K562 (cell line): ENCODE measurements around the gene PDCD1LG2. TPM values are rescaled to one million over a fixed set of nuclear protein-coding genes. Genes with fewer than 3 reads are reported as not detected.

Experiments used
- BCL6 ChIP-seq: fragments of 250-450 bp; sonication (Bioruptor Pico); IDR thresholded peaks from 2 replicates; pipeline ENCODE4 v1.4.0; 2020
- CCAR2 ChIP-seq: fragments of 200-400 bp; formaldehyde crosslinking; IDR thresholded peaks from 2 replicates; pipeline ENCODE4 v1.6.1; 2017; ENCODE audit warnings: mild to moderate bottlenecking, low read depth, low read length
- CHD2 ChIP-seq: IDR thresholded peaks from 2 replicates; pipeline ENCODE4 v1.6.1; 2011; ENCODE audit warnings: low read depth, low read length
- DPF2 ChIP-seq: fragments of 450-650 bp; IDR thresholded peaks from 2 replicates; pipeline ENCODE4 v1.6.1; 2016
- HDAC2 ChIP-seq: fragments of 450-650 bp; IDR thresholded peaks from 2 replicates; pipeline ENCODE4 v1.6.1; 2016; ENCODE audit warnings: mild to moderate bottlenecking
- JUNB ChIP-seq: fragments of 450-650 bp; formaldehyde crosslinking; conservative IDR thresholded peaks from 2 replicates; pipeline ENCODE4 v1.4.0; 2020; ENCODE audit warnings: mild to moderate bottlenecking
- NFE2 ChIP-seq: IDR thresholded peaks from 2 replicates; pipeline ENCODE4 v1.6.1; 2014; ENCODE audit warnings: antibody characterized with exemption, low read depth
- NR4A1 ChIP-seq, 2 experiments: fragments of 250-450 bp in 1 of 2; fragments of 450-650 bp in 1 of 2; sonication (Bioruptor Pico) in 1 of 2; IDR thresholded peaks; 2 replicates each; pipeline versions ENCODE4 v1.4.0 to v1.6.1; 2016 to 2020; ENCODE audit warnings: mild to moderate bottlenecking in 2 of 2, missing compliant biosample characterization in 1 of 2, missing genetic modification characterization in 1 of 2, moderate library complexity in 1 of 2
- POLR3G ChIP-seq: IDR thresholded peaks from 2 replicates; pipeline ENCODE4 v1.6.1; 2011; ENCODE audit not compliant: insufficient read length, insufficient replicate concordance; ENCODE audit errors: extremely low read depth
- SMAD4 ChIP-seq: fragments of 250-450 bp; sonication (Bioruptor Pico); conservative IDR thresholded peaks from 2 replicates; pipeline ENCODE4 v1.8.0; 2021; ENCODE audit warnings: inconsistent platforms, mild to moderate bottlenecking, moderate library complexity
- ZKSCAN8 ChIP-seq: fragments of 200-800 bp; sonication (Bioruptor generic); IDR thresholded peaks from 2 replicates; pipeline ENCODE4 v1.6.1; 2016; ENCODE audit warnings: missing genetic modification characterization, missing compliant biosample characterization
- ZNF165 ChIP-seq: fragments of 250-450 bp; sonication (Bioruptor Pico); IDR thresholded peaks from 2 replicates; pipeline ENCODE4 v1.4.0; 2020; ENCODE audit warnings: borderline replicate concordance
- ZNF41 ChIP-seq: fragments of 250-450 bp; sonication (Bioruptor Pico); conservative IDR thresholded peaks from 2 replicates; pipeline ENCODE4 v1.4.0; 2020; ENCODE audit warnings: mild to moderate bottlenecking
- ZNF766 ChIP-seq: fragments of 200-800 bp; sonication (Bioruptor generic); conservative IDR thresholded peaks from 2 replicates; pipeline ENCODE4 v1.6.1; 2016; ENCODE audit warnings: missing genetic modification characterization, missing compliant biosample characterization
- polyA plus RNA-seq, 8 experiments: library from polyadenylated mRNA; depleted of rRNA in 4 of 8; stranded (reverse) in 5 of 8; unstranded in 3 of 8; fragments of >200 nt; fragmentation: Nextera tagmentation in 2 of 8; fragmentation: Illumina TruSeq in 1 of 8; extraction: Ambion mirVana in 2 of 8; extraction: Trizol in 1 of 8; gene quantifications; 2 replicates each; pipeline versions ENCODE4 v1.2.1 to v1.2.3, GENCODE V29; 2011 to 2014; ENCODE audit warnings: inconsistent platforms in 1 of 8, missing spikeins in 1 of 8
- total RNA-seq, 7 experiments: library from RNA; depleted of rRNA in 6 of 7; stranded (reverse); fragments of >200 nt in 6 of 7; fragmentation: Illumina TruSeq in 2 of 7; extraction: Trizol in 2 of 7; gene quantifications; 2 replicates each; pipeline versions ENCODE4 v1.2.1 to v1.2.3, GENCODE V29; 2011 to 2021; ENCODE audit warnings: low replicate concordance in 1 of 7
- TF ChIP-seq, protein P1 (sequence below), 3 experiments: fragments of 200-800 bp in 1 of 3; fragments of 250-450 bp in 1 of 3; fragments of 450-650 bp in 1 of 3; sonication (Bioruptor Pico) in 1 of 3; sonication (Bioruptor generic) in 1 of 3; formaldehyde crosslinking in 1 of 3; IDR thresholded peaks; 2 replicates each; pipeline versions ENCODE4 v1.6.1 to v1.8.0; 2016 to 2022; ENCODE audit warnings: mild to moderate bottlenecking in 2 of 3, missing genetic modification characterization in 2 of 3, missing compliant biosample characterization in 1 of 3, moderate library complexity in 1 of 3
- TF ChIP-seq, protein P2 (sequence below): fragments of 450-650 bp; formaldehyde crosslinking; IDR thresholded peaks from 2 replicates; pipeline ENCODE4 v1.4.0; 2020; ENCODE audit warnings: mild to moderate bottlenecking, moderate library complexity
- TF ChIP-seq, protein P3 (sequence below): fragments of 250-450 bp; sonication (Bioruptor Pico); IDR thresholded peaks from 2 replicates; pipeline ENCODE4 v1.8.0; 2021; ENCODE audit warnings: borderline replicate concordance, mild to moderate bottlenecking, moderate library complexity; ENCODE audit not compliant: poor library complexity, severe bottlenecking
- TF ChIP-seq, protein P4 (sequence below): fragments of 450-650 bp; IDR thresholded peaks from 2 replicates; pipeline ENCODE4 v1.6.1; 2016; ENCODE audit warnings: missing biosample characterization, missing genetic modification characterization
- TF ChIP-seq, protein P5 (sequence below): fragments of 250-450 bp; sonication (Bioruptor Pico); IDR thresholded peaks from 2 replicates; pipeline ENCODE4 v1.5.0; 2021

The PDCD1LG2 gene
- total and polyA plus RNA-seq, 9 of the 15 experiments (the other 6 are each of a cell fraction or from before 2014, with no cell fraction given) = not detected

DNA sequence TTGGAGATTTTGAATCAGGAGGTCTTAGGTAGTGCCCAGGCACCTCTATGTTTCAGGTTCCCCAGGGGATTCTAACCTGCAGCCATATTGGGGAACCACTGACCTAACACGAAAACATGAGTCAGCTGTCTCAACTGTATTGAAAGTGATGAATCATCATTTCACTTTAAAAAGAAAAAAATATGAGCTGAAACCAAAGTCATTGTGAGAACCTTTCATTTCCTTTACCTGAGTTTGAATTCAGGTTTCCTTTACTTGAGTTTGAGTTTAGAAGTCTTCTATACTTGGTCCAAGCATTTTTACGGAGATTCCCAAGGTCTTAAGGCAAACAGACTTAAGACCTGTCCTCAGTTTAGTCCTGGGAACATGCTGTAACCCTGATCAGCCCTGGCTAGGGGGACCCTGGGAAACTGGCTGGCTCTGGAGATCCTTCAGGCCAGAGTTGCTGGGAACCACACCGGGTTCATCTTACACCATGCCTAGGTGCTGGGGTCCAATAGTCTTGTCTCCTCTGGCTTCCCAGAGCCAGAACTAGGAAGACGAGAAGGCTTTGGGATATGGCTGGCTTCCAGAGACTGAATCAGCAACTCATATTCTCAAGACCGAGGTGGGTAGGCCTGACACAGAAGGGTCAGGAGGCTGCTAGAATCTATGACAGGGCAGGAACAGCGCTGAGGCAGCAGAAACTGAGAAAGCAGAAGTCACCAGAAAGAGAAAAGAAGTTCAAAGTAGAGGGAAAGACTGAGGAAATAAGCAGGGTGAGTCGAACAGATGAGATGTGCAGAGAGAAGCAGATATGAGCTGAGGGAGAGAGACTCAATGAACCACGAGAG is 16.4 kb upstream of the PDCD1LG2 start (continued):
- TF ChIP-seq ZNF165 (0 out of 2 replicates have a peak, but pooled peaks have one; percentile 12), ZNF766 (CRISPR knock-in tag) (0 out of 2 replicates have a peak, but pooled peaks have one; percentile 60), SMAD4 (0 out of 2 replicates have a peak, but pooled peaks have one; percentile 55), ZNF41 (CRISPR knock-in tag) (peak; percentile 73), NR4A1 (CRISPR knock-in tag; IDR thresholded peaks at IDR 0.05) (no peak), NR4A1 (tag; IDR thresholded peaks at IDR 0.05) (peak; percentile 93), CHD2 (no peak), BCL6 (CRISPR knock-in tag) (0 out of 2 replicates have a peak, but pooled peaks have one; percentile 11), POLR3G (no peak), ZKSCAN8 (CRISPR knock-in tag) (peak; percentile 87; the same call in 1 of the 2 replicates), DPF2 (peak; percentile 26; the same call in 1 of the 2 replicates), JUNB (CRISPR knock-in tag) (peak; percentile 70), HDAC2 (0 out of 2 replicates have a peak, but pooled peaks have one; percentile 31), CCAR2 (no peak), NFE2 (peak; percentile 67)
- TF ChIP-seq, protein P1, sequence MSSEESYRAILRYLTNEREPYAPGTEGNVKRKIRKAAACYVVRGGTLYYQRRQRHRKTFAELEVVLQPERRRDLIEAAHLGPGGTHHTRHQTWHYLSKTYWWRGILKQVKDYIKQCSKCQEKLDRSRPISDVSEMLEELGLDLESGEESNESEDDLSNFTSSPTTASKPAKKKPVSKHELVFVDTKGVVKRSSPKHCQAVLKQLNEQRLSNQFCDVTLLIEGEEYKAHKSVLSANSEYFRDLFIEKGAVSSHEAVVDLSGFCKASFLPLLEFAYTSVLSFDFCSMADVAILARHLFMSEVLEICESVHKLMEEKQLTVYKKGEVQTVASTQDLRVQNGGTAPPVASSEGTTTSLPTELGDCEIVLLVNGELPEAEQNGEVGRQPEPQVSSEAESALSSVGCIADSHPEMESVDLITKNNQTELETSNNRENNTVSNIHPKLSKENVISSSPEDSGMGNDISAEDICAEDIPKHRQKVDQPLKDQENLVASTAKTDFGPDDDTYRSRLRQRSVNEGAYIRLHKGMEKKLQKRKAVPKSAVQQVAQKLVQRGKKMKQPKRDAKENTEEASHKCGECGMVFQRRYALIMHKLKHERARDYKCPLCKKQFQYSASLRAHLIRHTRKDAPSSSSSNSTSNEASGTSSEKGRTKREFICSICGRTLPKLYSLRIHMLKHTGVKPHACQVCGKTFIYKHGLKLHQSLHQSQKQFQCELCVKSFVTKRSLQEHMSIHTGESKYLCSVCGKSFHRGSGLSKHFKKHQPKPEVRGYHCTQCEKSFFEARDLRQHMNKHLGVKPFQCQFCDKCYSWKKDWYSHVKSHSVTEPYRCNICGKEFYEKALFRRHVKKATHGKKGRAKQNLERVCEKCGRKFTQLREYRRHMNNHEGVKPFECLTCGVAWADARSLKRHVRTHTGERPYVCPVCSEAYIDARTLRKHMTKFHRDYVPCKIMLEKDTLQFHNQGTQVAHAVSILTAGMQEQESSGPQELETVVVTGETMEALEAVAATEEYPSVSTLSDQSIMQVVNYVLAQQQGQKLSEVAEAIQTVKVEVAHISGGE (CRISPR knock-in tag; IDR thresholded peaks at IDR 0.05) = peak in 1 of 3 experiments; percentile 73; a peak in 2 of 6 replicates
- TF ChIP-seq, protein P2, sequence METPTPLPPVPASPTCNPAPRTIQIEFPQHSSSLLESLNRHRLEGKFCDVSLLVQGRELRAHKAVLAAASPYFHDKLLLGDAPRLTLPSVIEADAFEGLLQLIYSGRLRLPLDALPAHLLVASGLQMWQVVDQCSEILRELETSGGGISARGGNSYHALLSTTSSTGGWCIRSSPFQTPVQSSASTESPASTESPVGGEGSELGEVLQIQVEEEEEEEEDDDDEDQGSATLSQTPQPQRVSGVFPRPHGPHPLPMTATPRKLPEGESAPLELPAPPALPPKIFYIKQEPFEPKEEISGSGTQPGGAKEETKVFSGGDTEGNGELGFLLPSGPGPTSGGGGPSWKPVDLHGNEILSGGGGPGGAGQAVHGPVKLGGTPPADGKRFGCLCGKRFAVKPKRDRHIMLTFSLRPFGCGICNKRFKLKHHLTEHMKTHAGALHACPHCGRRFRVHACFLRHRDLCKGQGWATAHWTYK (CRISPR knock-in tag) = peak; percentile 77
- TF ChIP-seq, protein P3, sequence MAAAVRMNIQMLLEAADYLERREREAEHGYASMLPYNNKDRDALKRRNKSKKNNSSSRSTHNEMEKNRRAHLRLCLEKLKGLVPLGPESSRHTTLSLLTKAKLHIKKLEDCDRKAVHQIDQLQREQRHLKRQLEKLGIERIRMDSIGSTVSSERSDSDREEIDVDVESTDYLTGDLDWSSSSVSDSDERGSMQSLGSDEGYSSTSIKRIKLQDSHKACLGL (CRISPR knock-in tag) = no peak
- TF ChIP-seq, protein P4, sequence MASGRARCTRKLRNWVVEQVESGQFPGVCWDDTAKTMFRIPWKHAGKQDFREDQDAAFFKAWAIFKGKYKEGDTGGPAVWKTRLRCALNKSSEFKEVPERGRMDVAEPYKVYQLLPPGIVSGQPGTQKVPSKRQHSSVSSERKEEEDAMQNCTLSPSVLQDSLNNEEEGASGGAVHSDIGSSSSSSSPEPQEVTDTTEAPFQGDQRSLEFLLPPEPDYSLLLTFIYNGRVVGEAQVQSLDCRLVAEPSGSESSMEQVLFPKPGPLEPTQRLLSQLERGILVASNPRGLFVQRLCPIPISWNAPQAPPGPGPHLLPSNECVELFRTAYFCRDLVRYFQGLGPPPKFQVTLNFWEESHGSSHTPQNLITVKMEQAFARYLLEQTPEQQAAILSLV (tag) = 0 out of 2 replicates have a peak, but pooled peaks have one; percentile 51
- TF ChIP-seq, protein P5, sequence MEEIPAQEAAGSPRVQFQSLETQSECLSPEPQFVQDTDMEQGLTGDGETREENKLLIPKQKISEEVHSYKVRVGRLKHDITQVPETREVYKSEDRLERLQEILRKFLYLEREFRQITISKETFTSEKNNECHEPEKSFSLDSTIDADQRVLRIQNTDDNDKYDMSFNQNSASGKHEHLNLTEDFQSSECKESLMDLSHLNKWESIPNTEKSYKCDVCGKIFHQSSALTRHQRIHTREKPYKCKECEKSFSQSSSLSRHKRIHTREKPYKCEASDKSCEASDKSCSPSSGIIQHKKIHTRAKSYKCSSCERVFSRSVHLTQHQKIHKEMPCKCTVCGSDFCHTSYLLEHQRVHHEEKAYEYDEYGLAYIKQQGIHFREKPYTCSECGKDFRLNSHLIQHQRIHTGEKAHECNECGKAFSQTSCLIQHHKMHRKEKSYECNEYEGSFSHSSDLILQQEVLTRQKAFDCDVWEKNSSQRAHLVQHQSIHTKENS (CRISPR knock-in tag) = no peak
